ACC112 (cell line): ENCODE measurements around the gene ERMARD.

Source experiments
- H2AFZ ChIP-seq: fragments of 200-600 bp; sonication (generic); one replicate; pipeline ENCODE4 v1.6.0; 2017; ENCODE audit warnings: antibody characterized with exemption, low read length; ENCODE audit not compliant: unreplicated experiment
- H3K27ac ChIP-seq: fragments of 200-600 bp; sonication (generic); 2 replicates; pipeline ENCODE4 v1.5.1; 2014; ENCODE audit warnings: low read depth, mild to moderate bottlenecking, antibody characterized with exemption, low read length, moderate library complexity
- H3K27me3 ChIP-seq: fragments of 200-600 bp; sonication (generic); 2 replicates; pipeline ENCODE4 v1.6.1; 2014; ENCODE audit warnings: mild to moderate bottlenecking, antibody characterized with exemption, low read length, moderate library complexity, mixed read lengths; ENCODE audit not compliant: insufficient read depth
- H3K36me3 ChIP-seq: fragments of 200-600 bp; sonication (generic); 2 replicates; pipeline ENCODE4 v1.6.1; 2016; ENCODE audit warnings: mild to moderate bottlenecking, antibody characterized with exemption, low read length, moderate library complexity, mixed read lengths; ENCODE audit not compliant: insufficient read depth
- H3K4me1 ChIP-seq: fragments of 200-600 bp; sonication (generic); one replicate; pipeline ENCODE4 v1.6.1; 2016; ENCODE audit warnings: low read length, mixed read lengths; ENCODE audit not compliant: insufficient read depth, unreplicated experiment, control insufficient read depth
- H3K4me3 ChIP-seq: fragments of 200-600 bp; sonication (generic); 2 replicates; pipeline ENCODE4 v1.5.1; 2014; ENCODE audit warnings: mild to moderate bottlenecking, low read depth, low read length
- H3K79me2 ChIP-seq: fragments of 200-600 bp; sonication (generic); one replicate; pipeline ENCODE4 v1.6.0; 2016; ENCODE audit warnings: low read length; ENCODE audit not compliant: control insufficient read depth, unreplicated experiment, insufficient read depth

The ERMARD gene

GRCh38 chr6:169825558-169826225, 74.3 kb downstream of the ERMARD start:
- Histone ChIP-seq H3K36me3 (no peaks in the 10 kb centered on the region), H3K4me1 (no peaks in the 10 kb centered on the region)

GRCh38 chr6:169826697-169827096, 75.3 kb downstream of the ERMARD start:
- Histone ChIP-seq H2AFZ (no peak overlapping the region), H3K4me1 (no peaks in the 10 kb centered on the region), H3K27ac (no peak overlapping the region), H3K79me2 (no peaks in the 10 kb centered on the region), H3K27me3 (peaks cover 10% of the 10 kb centered on the region; the same call in 1 of the 2 replicates), H3K36me3 (no peaks in the 10 kb centered on the region), H3K4me3 (no peak overlapping the region)

More at GRCh38 chr6:169825558-169826225, 74.3 kb downstream of the ERMARD start:
- no peak overlapping the region for H3K4me3 ChIP-seq
- H2AFZ ChIP-seq = no peak overlapping the region
- no peak overlapping the region for H3K27ac ChIP-seq
- no peaks in the 10 kb centered on the region for H3K79me2 ChIP-seq
- peaks cover 7% of the 10 kb centered on the region; the same call in 1 of the 2 replicates for H3K27me3 ChIP-seq

GRCh38 chr6:169827290-169827717, 75.9 kb downstream of the ERMARD start:
- Histone ChIP-seq H3K79me2 (no peaks in the 10 kb centered on the region), H2AFZ (no peak overlapping the region), H3K27me3 (peaks cover 10% of the 10 kb centered on the region; the same call in 1 of the 2 replicates), H3K4me1 (no peaks in the 10 kb centered on the region), H3K4me3 (no peak overlapping the region), H3K36me3 (no peaks in the 10 kb centered on the region), H3K27ac (no peak overlapping the region)

- H3K27ac ChIP-seq = no peak overlapping the region
- peaks cover 13% of the 10 kb centered on the region; the same call in 1 of the 2 replicates for H3K27me3 ChIP-seq
- no peak overlapping the region for H2AFZ ChIP-seq
- no peaks in the 10 kb centered on the region for H3K79me2 ChIP-seq
- no peaks in the 10 kb centered on the region for H3K4me1 ChIP-seq
- H3K4me3 ChIP-seq = no peak overlapping the region
- no peaks in the 10 kb centered on the region for H3K36me3 ChIP-seq
Observed at GRCh38 chr6:169828176-169828575, 76.8 kb downstream of the ERMARD start.

- Histone ChIP-seq H2AFZ (no peak overlapping the region), H3K27ac (no peak overlapping the region), H3K4me3 (no peak overlapping the region), H3K36me3 (no peaks in the 10 kb centered on the region), H3K27me3 (peaks cover 15% of the 10 kb centered on the region), H3K4me1 (no peaks in the 10 kb centered on the region), H3K79me2 (no peaks in the 10 kb centered on the region)
Observed at GRCh38 chr6:169829786-169830185, 78.4 kb downstream of the ERMARD start.

- Histone ChIP-seq H2AFZ (no peak overlapping the region), H3K4me1 (no peaks in the 10 kb centered on the region), H3K27me3 (peaks cover 26% of the 10 kb centered on the region), H3K4me3 (no peak overlapping the region), H3K36me3 (no peaks in the 10 kb centered on the region), H3K79me2 (no peaks in the 10 kb centered on the region), H3K27ac (no peak overlapping the region)
Observed at GRCh38 chr6:169830876-169831275, 79.5 kb downstream of the ERMARD start.
